GM12878 (cell line): ENCODE data around the gene ZNF22. TPM values are rescaled to one million over a fixed set of nuclear protein-coding genes. Genes with fewer than 3 reads are reported as not detected.

Source experiments
- ATAC-seq: fragments of 200-7000 bp; cut with Tn5 transposase; 3 replicates; pipeline ENCODE4 v1.9.1; 2020; ENCODE audit warnings: mild to moderate bottlenecking, moderate library complexity
- BruUV-seq: library from RNA; stranded (reverse); fragments of 400-500 nt; replicated peaks from 2 replicates; lab custom pipeline; 2021; lab: Mats Ljungman, UMichigan
- CTCF ChIA-PET: fragments of 300-600 bp; sonication (Branson Sonifier 250); formaldehyde crosslinking; extraction: SDS; loops from one replicate; lab custom pipeline; 2021; ENCODE audit warnings: inconsistent platforms; lab: Yijun Ruan, JAX
- POLR2A ChIA-PET: fragments of 350-600 bp; formaldehyde crosslinking; extraction: SDS; loops from one replicate; lab custom pipeline; 2021; ENCODE audit warnings: inconsistent platforms; lab: Charles Lee
- RAD21 ChIA-PET: fragments of 300-600 bp; sonication (Branson Sonifier 250); formaldehyde crosslinking; loops from one replicate; lab custom pipeline; 2023; ENCODE audit warnings: antibody characterized with exemption; ENCODE audit not compliant: unreplicated experiment; lab: Charles Lee
- SMC1A ChIA-PET: fragments of 300-600 bp; sonication (Branson Sonifier 250); formaldehyde crosslinking; loops from one replicate; lab custom pipeline; 2023; ENCODE audit not compliant: unreplicated experiment, uncharacterized antibody; lab: Charles Lee
- DNase-seq: peaks from one replicate; pipeline ENCODE4 v3.0.0-alpha.2; 2011; ENCODE audit warnings: low read depth, low spot score
- FAIRE-seq: peaks from 3 replicates; lab custom pipeline; 2011; peaks lifted over from hg19 to GRCh38; lab: Jason Lieb, UNC
- H2AFZ ChIP-seq: 2 replicates; pipeline ENCODE4 v1.6.0; 2011; ENCODE audit warnings: low read depth, low read length, control low read depth; ENCODE audit not compliant: control insufficient read depth
- H3K27ac ChIP-seq: 2 replicates; pipeline ENCODE4 v1.5.1; 2011; ENCODE audit warnings: control low read depth; ENCODE audit not compliant: control insufficient read depth, insufficient read depth
- H3K27me3 ChIP-seq, 2 experiments: replicated peaks in 1 of 2; 2 replicates each; pipeline versions ENCODE4 v1.6.0 to v1.6.1; 2011; ENCODE audit warnings: low read length in 1 of 2; ENCODE audit not compliant: control insufficient read depth in 2 of 2, insufficient read depth in 2 of 2
- H3K36me3 ChIP-seq, 2 experiments: 2 replicates each; pipeline ENCODE4 v1.5.1; 2011; ENCODE audit warnings: low read length in 1 of 2; ENCODE audit not compliant: control insufficient read depth in 2 of 2, insufficient read depth in 2 of 2
- H3K4me1 ChIP-seq: 2 replicates; pipeline ENCODE4 v1.6.1; 2011; ENCODE audit warnings: mild to moderate bottlenecking, low read length, moderate library complexity, mixed read lengths; ENCODE audit not compliant: control insufficient read depth, insufficient read depth
- H3K4me2 ChIP-seq: 2 replicates; pipeline ENCODE4 v1.6.0; 2011; ENCODE audit warnings: control low read depth; ENCODE audit not compliant: control insufficient read depth, insufficient read depth
- H3K4me3 ChIP-seq: fragments of 200-600 bp; sonication (generic); 2 replicates; pipeline ENCODE4 v1.5.1; 2016
- H3K79me2 ChIP-seq: 2 replicates; pipeline ENCODE4 v1.6.0; 2011; ENCODE audit warnings: low read length; ENCODE audit not compliant: control insufficient read depth, insufficient read depth
- H3K9ac ChIP-seq: 2 replicates; pipeline ENCODE4 v1.8.0; 2011; ENCODE audit warnings: low read length, control low read depth, mixed read lengths; ENCODE audit not compliant: control insufficient read depth, insufficient read depth
- H3K9me3 ChIP-seq: replicated peaks from 3 replicates; pipeline ENCODE4 v1.5.1; 2011; ENCODE audit warnings: mild to moderate bottlenecking, low read length; ENCODE audit not compliant: control insufficient read depth, insufficient read depth
- H4K20me1 ChIP-seq: 2 replicates; pipeline ENCODE4 v1.6.0; 2011; ENCODE audit not compliant: control insufficient read depth, insufficient read depth
- BACH1 ChIP-seq: fragments of 450-650 bp; IDR thresholded peaks from 2 replicates; pipeline ENCODE4 v1.6.1; 2017; ENCODE audit warnings: mild to moderate bottlenecking, borderline replicate concordance
- CREM ChIP-seq: IDR thresholded peaks from 2 replicates; pipeline ENCODE4 v1.6.1; 2014; ENCODE audit warnings: antibody characterized with exemption, low read depth
- IKZF2 ChIP-seq, 2 experiments: fragments of 450-650 bp; IDR thresholded peaks; 2 replicates each; pipeline ENCODE4 v1.6.1; 2017; ENCODE audit warnings: mild to moderate bottlenecking in 2 of 2, moderate library complexity in 2 of 2
- JUNB ChIP-seq: IDR thresholded peaks from 2 replicates; pipeline ENCODE4 v1.6.1; 2016; ENCODE audit warnings: antibody characterized with exemption, mild to moderate bottlenecking
- NKRF ChIP-seq: fragments of 450-650 bp; conservative IDR thresholded peaks from 2 replicates; pipeline ENCODE4 v1.6.1; 2017; ENCODE audit warnings: mild to moderate bottlenecking, moderate library complexity
- NR2C2 ChIP-seq: IDR thresholded peaks from 2 replicates; pipeline ENCODE4 v1.6.1; 2011; ENCODE audit warnings: borderline replicate concordance, low read depth; ENCODE audit not compliant: control insufficient read depth, insufficient read length
- RCOR1 ChIP-seq: conservative IDR thresholded peaks from 2 replicates; pipeline ENCODE4 v1.6.1; 2012; ENCODE audit warnings: low read depth, low read length, improper control_type of control experiment
- SRF ChIP-seq, 2 experiments: IDR thresholded peaks; 2 replicates each; pipeline ENCODE4 v1.6.1; 2011; ENCODE audit warnings: low read depth in 2 of 2, low read length in 2 of 2, mild to moderate bottlenecking in 1 of 2, moderate library complexity in 1 of 2
- TCF12 ChIP-seq: IDR thresholded peaks from 2 replicates; pipeline ENCODE4 v1.6.1; 2011; ENCODE audit warnings: low read depth, mild to moderate bottlenecking, low read length
- TCF3 ChIP-seq: IDR thresholded peaks from 2 replicates; pipeline ENCODE4 v1.6.1; 2012; ENCODE audit warnings: low read depth, mild to moderate bottlenecking, low read length, borderline replicate concordance; ENCODE audit not compliant: insufficient read depth
- ZBTB4 ChIP-seq: fragments of 450-650 bp; formaldehyde crosslinking; IDR thresholded peaks from 2 replicates; pipeline ENCODE4 v1.4.0; 2022; ENCODE audit warnings: mild to moderate bottlenecking, moderate library complexity
- ZNF217 ChIP-seq: fragments of 450-650 bp; IDR thresholded peaks from 2 replicates; pipeline ENCODE4 v1.6.1; 2017; ENCODE audit warnings: antibody characterized with exemption, mild to moderate bottlenecking
- ZNF24 ChIP-seq: fragments of 450-650 bp; IDR thresholded peaks from 2 replicates; pipeline ENCODE4 v1.6.1; 2017; ENCODE audit warnings: antibody characterized with exemption, mild to moderate bottlenecking
- WGBS: methylation state at CpG from one replicate; pipeline ENCODE4 v1.1.6; 2016; ENCODE audit warnings: low lambda C conversion rate; ENCODE audit not compliant: insufficient replicate concordance, insufficient coverage; ENCODE audit errors: missing lambda C conversion rate; 5-methylcytosine and 5-hydroxymethylcytosine counted together
- in situ Hi-C: fragments of 300-500 bp; cut with MboI; formaldehyde crosslinking; loops from 9 replicates; pipeline ENCODE4 v1.14.3; 2018; ENCODE audit warnings: mixed read lengths
- intact Hi-C: fragments of 100-400 bp; cut with micrococcal nuclease; formaldehyde crosslinking; loops from one replicate; pipeline ENCODE4 v1.14.2; 2022; ENCODE audit not compliant: unreplicated experiment
- polyA plus RNA-seq, 11 experiments: library from polyadenylated mRNA; depleted of rRNA in 4 of 11; unstranded in 6 of 11; stranded (reverse) in 5 of 11; fragments of >200 nt; fragmentation: Nextera tagmentation in 4 of 11; fragmentation: Illumina TruSeq in 1 of 11; extraction: Ambion mirVana in 4 of 11; extraction: Trizol in 1 of 11; gene quantifications; 1 replicate in 1 of 11; 2 replicates in 10 of 11; pipeline versions ENCODE4 v1.2.1 to v1.2.3, GENCODE V29; 2011 to 2016; ENCODE audit warnings: inconsistent platforms in 2 of 11, missing spikeins in 2 of 11, low read depth in 1 of 11
- total RNA-seq, 4 experiments: library from RNA; depleted of rRNA in 3 of 4; stranded (reverse); fragments of >200 nt in 3 of 4; fragmentation: Illumina TruSeq in 1 of 4; extraction: Trizol in 1 of 4; gene quantifications; 2 replicates each; pipeline versions ENCODE4 v1.2.1 to v1.2.3, GENCODE V29; 2013 to 2021

Gene ZNF22
- total and polyA plus RNA-seq, 10 of the 15 experiments (the other 5 are each of a cell fraction or from before 2014, with no cell fraction given) = 31.1 to 74.4 (median 43.8) TPM

GRCh38 chr10:44984671-44985101 lies 16.0 kb upstream of the ZNF22 start:
- SMC1A ChIA-PET = no interaction called here
- in situ Hi-C loops = no loop called here
- peaks cover 3 to 4% of the 10 kb centered on the region in 2 experiments; a peak in 3 of 4 replicates for H3K36me3 ChIP-seq
- TF ChIP-seq SRF (IDR thresholded peaks at IDR 0.05; ENCODE audit: low read depth in 2 of 2, low read length in 2 of 2) (no peak), TCF3 (no peak), RCOR1 (no peak), TCF12 (no peak), JUNB (no peak)
- RAD21 ChIA-PET = no interaction called here
- BruUV-seq = no TSS peak
- ATAC-seq (no peak), FAIRE-seq (no peak), DNase-seq (no peak)
- no peak overlapping the region for H2AFZ ChIP-seq
- no peak overlapping the region for H3K4me2 ChIP-seq
- H3K79me2 ChIP-seq = no peaks in the 10 kb centered on the region
- no peaks in the 10 kb centered on the region for H4K20me1 ChIP-seq
- no peak overlapping the region for H3K4me3 ChIP-seq
- intact Hi-C loops = no loop called here
- H3K4me1 ChIP-seq = peaks cover 23% of the 10 kb centered on the region
- CTCF ChIA-PET = no interaction called here
- no peaks in the 10 kb centered on the region for H3K9me3 ChIP-seq
- H3K27ac ChIP-seq = no peak overlapping the region
- H3K27me3 ChIP-seq = no peaks in the 10 kb centered on the region
- WGBS = 80% methylated on average over 15 of the region's 15 CpGs
- no peak overlapping the region for H3K9ac ChIP-seq
- POLR2A ChIA-PET = no interaction called here

GRCh38 chr10:44985175-44985681 lies 15.5 kb upstream of the ZNF22 start:
- in situ Hi-C loops = no loop called here
- WGBS = 54% methylated on average over 9 of the region's 9 CpGs
- no peak for TF ChIP-seq IKZF2 (IDR thresholded peaks at IDR 0.05)
- TF ChIP-seq CREM = no peak
- TF ChIP-seq ZNF217 = no peak
- no peak for TF ChIP-seq ZBTB4
- no peak for TF ChIP-seq NR2C2
- TF ChIP-seq BACH1 = no peak
- no peak for TF ChIP-seq NKRF
- no peak for TF ChIP-seq ZNF24
- no peak for TF ChIP-seq TCF12

More at GRCh38 chr10:44985175-44985681, 15.5 kb upstream of the ZNF22 start:
- H3K79me2 ChIP-seq = no peaks in the 10 kb centered on the region
- H3K4me1 ChIP-seq = peaks cover 17% of the 10 kb centered on the region
- ChIA-PET POLR2A (interaction anchor here (1.6 kb wide), 1 partner anchor 19 kb away, joined by 3 read pairs; no protein-coding TSS in a partner anchor), CTCF (no interaction called here), RAD21 (no interaction called here), SMC1A (no interaction called here)
- BruUV-seq = no TSS peak
- H3K27me3 ChIP-seq = no peaks in the 10 kb centered on the region
- no peak overlapping the region for H3K4me2 ChIP-seq
- no peaks in the 10 kb centered on the region for H3K9me3 ChIP-seq
- no peak overlapping the region for H3K27ac ChIP-seq
- no peak for DNase-seq
- H3K4me3 ChIP-seq = no peak overlapping the region
- peaks cover 3 to 4% of the 10 kb centered on the region in 2 experiments; a peak in 3 of 4 replicates for H3K36me3 ChIP-seq
- no peak overlapping the region for H2AFZ ChIP-seq
- intact Hi-C loops = no loop called here
- no peaks in the 10 kb centered on the region for H4K20me1 ChIP-seq
- ATAC-seq = no peak
- no peak overlapping the region for H3K9ac ChIP-seq
- no peak for FAIRE-seq
